ENCODE data around the gene RNF148.

GRCh38 chr7:122727354-122727753 lies 24.6 kb upstream of the RNF148 start:
- TF ChIP-seq CTCF (IDR thresholded peaks at IDR 0.05; ENCODE audit: insufficient read depth, low read length, poor library complexity, severe bottlenecking) (no peak), EZH2phosphoT487 (conservative IDR thresholded peaks at IDR 0.05; ENCODE audit: low read length) (no peak)

All from SU-DHL-6 (cell line).